NB4 (cell line): ENCODE data around the gene VASN.

Source experiments
- POLR2A ChIP-seq: IDR thresholded peaks from 2 replicates; pipeline ENCODE4 v1.6.1; 2011; ENCODE audit warnings: mild to moderate bottlenecking; ENCODE audit not compliant: insufficient read length; ENCODE audit errors: extremely low read depth
- TF ChIP-seq, protein P1 (sequence below): IDR thresholded peaks from one replicate; pipeline ENCODE4 v1.5.1; 2012; ENCODE audit warnings: low read depth, low read length

- TF ChIP-seq, protein P1, sequence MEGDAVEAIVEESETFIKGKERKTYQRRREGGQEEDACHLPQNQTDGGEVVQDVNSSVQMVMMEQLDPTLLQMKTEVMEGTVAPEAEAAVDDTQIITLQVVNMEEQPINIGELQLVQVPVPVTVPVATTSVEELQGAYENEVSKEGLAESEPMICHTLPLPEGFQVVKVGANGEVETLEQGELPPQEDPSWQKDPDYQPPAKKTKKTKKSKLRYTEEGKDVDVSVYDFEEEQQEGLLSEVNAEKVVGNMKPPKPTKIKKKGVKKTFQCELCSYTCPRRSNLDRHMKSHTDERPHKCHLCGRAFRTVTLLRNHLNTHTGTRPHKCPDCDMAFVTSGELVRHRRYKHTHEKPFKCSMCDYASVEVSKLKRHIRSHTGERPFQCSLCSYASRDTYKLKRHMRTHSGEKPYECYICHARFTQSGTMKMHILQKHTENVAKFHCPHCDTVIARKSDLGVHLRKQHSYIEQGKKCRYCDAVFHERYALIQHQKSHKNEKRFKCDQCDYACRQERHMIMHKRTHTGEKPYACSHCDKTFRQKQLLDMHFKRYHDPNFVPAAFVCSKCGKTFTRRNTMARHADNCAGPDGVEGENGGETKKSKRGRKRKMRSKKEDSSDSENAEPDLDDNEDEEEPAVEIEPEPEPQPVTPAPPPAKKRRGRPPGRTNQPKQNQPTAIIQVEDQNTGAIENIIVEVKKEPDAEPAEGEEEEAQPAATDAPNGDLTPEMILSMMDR = no peak
- no peak for TF ChIP-seq POLR2A
Observed at GRCh38 chr16:4378999-4379690, 7.5 kb downstream of the VASN start.
